GM19035 (cell line): ENCODE results near the gene CPN1.
"Not testable (repeated sequence)": the region's sequence is repeated elsewhere in the genome, so short reads cannot be mapped to it uniquely, and the experiment has no call there.

ENCODE experiments used
- ATAC-seq: cut with Tn5 transposase; IDR thresholded peaks from one replicate; pipeline ENCODE4 v1.9.1; 2021; ENCODE audit not compliant: unreplicated experiment

Gene CPN1

DNA sequence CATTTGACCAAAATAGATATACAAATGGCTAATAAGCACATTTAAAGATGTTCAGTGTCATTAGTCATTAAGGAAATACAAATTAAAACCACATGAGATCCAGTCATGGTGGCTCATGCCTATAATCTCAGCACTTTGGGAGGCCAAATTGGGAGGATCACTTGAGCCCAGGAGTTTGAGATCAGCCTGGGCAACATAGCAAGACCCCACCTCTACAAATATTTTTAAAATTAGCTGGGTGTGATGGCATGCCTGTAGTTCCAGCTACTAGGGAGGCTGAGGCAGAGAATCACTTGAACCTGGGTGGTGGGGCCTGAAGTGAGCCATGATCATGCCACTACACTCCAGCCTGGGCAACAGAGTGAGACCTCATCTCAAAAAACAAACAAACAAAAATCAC, 607 bp upstream of the CPN1 start:
- ATAC-seq, result not testable (repeated sequence)

DNA sequence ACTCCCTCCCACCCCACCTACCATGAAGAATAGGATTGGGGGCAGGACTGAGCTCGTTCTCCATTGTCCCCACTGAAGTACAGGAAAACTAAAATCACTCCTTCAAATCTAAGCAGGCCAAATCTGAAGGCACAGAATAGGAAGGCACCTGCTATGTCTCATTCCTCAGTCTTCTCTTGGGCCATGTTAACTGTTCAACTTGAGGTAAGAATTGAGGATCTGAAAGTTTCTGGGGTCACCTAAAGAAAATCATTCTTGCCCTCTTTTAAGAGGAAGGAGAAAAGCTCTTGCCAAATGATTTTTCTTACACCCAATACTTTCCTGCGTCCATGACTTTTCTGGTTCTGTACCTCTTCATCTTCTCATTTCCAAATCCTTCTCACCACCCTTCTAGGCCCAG, 4.9 kb downstream of the CPN1 start:
- ATAC-seq, result no peak

GRCh38 chr10:100075426-100076220, 6.0 kb downstream of the CPN1 start:
- no peak for ATAC-seq

DNA sequence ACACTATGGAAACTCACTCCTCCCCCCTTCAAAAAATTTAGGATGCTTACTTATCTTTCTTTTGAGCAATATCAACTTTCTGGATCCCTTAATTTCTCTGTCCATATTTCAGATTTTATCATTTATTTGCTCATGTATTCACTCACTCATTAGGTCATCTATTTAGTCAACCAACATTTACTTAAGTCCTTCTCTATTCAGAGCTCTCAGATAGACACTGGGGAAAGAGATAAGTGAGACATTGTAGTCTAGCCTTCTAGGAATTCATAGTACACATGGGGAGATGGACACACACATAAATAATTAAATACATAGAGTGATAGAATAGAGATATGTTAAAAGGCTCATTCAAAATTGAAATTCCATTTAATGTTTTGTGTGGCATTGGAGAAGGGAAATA, 9.2 kb downstream of the CPN1 start:
- no peak for ATAC-seq

- no peak for ATAC-seq
Measured at GRCh38 chr10:100071529-100071928, 10.1 kb downstream of the CPN1 start.

DNA sequence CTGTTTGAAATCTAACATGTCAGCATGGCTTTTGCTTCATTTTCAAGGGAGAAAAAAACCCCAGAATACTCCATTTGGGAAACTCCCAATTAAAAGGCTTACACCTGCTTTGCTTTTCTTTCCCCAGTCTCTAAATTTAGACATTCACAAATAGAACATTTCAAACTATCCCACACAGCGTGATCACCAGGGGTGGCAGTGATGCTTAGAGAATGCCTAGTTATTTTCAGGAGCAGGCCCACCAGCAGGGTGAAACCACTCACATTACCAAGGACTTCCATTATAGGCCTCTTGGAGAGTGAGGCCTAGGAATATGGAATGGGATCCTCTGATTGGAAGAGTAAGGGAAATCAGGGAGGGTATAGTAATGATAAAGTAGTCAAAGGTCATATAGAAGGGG, 14.2 kb downstream of the CPN1 start:
- no peak for ATAC-seq

GRCh38 chr10:100065084-100065660, 16.5 kb downstream of the CPN1 start:
- no peak for ATAC-seq

GRCh38 chr10:100061401-100061800, 20.3 kb downstream of the CPN1 start:
- no peak for ATAC-seq

DNA sequence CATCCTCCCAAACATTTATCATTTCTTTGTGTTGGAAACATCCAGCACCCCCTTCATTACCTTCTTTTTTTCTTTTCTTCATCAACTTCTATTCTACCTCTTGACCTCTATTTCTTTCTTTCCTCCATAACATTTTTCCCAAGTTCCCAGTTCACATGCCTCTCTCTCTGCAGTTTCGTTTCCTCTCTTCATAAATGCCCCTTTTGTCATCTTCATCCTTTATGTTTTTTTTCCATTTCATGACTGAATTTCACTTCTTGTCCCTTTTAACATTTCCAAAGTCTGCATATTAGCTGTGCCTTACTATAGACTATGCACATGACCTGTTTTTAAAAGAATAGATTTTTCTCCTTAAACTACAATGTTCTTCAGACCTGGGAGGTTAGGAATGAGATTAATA, 23.7 kb downstream of the CPN1 start:
- ATAC-seq, result no peak

DNA sequence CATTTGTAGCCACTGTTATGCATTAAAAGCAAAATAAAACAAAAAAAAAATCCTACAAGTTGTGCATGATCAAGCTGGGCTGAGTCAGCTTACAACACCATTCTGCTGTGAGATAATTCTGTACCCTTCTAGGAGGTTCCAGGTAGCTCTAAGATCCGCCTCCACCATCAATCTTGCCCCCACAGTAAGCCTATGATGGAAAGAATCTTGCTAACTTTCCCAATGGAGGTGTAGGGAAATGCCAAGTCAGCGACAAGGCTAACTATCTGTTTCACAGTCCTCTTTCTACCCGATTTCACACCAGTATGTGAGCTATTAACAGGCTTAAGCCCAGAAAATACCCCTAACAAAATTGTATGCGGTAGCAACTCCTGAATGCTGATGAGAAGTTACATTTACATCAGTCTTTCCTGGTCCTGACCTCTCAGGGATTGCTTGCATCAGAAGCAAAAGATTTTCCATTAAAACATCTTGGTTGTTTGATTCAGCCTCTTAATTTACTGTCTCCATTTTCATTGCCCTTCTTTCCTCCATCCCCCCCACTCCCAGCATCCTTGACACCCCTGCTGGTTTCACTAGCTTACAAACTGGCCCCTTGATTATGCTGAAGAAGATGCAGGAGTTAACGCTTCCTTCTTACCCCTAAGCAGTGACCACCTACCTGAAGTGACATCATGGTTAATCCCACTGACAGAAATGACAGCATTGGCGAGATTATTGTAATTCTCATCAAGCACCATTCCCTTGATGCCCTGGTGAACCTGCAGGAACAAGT, 27.8 kb downstream of the CPN1 start:
- ATAC-seq, result no peak

DNA sequence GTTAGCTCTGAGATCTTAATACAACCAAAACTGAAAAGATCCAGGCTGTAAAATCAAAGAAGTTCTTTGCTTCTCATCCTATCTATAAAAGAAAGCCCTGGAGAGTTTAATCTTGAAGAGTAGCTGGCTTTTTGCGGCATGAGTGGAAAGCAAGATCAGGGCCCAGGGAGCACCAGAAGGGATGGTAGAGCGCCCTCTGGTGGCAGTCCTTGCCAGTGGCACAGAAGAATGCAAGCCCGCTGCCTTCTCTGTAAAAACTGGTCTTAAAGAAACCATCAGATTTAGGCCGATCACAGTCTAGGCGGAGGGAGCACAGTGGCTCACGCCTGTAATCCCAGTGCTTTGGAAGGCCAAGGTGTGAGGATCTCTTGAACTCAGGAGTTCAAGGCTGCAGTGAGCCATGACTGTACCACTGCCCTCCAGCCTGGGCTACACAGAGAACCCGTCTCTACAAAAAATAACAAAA, 35.6 kb downstream of the CPN1 start:
- peak; percentile 84 for ATAC-seq

DNA sequence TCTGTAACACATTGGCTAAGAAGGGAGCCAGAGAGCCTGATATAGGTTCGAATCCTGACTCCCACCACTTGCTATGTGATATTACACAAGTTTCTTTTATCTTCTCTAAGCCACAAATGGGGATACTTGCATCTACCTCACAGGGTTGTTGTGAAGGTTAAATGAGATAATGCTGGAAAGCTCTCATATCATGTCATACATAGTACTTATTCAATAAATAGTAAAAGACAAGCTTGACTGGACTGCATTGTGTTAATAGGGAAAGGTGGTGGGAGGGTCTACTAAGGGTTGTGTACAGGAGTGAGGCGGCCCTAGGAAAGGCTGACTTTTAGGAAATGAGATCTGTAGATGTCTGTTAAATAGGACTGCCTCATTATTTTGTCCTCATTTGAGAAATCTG, 36.1 kb downstream of the CPN1 start:
- ATAC-seq, result no peak

DNA sequence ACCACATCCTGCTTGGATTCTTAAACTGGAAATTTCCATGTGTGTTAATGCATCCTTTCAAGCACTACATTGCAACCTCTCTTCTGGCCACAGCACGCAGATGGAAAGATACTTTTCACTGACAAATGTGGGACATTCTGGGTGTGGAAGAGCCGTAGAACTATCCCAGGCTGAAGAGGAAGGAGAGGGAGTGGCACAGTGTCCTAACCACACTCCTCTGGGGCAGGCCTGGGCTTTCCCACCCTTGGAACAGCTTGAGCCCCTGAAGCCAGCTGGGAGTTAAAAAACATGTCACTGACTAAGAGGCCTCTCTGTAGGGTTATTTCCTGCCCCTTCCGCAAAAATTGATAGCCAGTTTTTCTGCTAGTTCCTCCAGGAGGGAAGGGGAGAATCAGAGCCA, 37.9 kb downstream of the CPN1 start:
- ATAC-seq, result no peak

DNA sequence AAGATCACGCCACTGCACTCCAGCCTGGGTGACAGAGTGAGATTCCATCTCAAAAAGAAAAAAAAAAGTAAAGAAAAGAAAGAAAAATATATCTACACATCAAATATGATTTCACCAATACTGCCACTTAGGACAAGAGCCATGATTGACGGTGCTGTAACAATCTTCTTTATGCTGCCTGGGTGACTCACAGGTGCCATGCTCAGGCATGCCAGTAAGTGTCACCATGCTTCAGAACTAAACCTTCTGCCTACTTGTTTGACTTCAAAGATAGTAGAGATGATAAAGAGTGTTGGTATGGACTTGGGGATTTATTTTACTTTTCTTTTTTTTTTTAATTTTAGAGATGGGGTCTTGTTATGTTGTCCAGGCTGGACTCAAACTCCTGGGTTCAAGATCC, 38.3 kb downstream of the CPN1 start:
- ATAC-seq, result no peak

DNA sequence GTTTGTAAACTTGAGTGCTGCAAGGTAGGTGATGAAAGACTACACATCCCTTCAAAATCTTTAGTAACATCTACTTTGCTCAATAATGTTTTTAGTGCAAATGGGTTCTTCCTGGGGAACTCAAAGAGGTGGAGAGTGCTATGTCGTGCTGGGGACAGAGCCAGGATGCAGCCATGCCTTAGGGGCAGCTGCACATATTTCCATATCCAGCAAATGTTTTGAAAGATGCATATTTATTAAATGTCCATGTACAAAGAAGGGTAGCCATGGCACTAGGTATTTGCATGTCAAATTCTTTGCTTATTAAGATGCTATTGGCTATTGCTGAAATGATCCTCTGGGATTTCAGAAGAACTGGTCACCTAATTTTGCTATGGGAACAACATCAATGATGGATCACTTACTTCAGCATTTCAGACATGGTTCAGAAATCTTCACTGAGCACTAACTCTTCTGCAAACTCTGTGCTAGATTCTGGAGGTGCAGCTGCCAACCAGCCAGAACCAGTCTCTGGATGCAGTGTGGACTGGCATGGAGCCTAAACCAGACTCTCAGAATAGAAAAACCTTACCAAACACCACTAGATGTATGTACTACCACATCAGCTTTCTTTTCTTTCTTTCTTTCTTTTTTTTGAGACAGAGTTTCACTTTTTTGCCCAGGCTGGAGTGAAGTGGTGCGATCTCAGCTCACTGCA, 40.2 kb downstream of the CPN1 start:
- no peak for ATAC-seq

DNA sequence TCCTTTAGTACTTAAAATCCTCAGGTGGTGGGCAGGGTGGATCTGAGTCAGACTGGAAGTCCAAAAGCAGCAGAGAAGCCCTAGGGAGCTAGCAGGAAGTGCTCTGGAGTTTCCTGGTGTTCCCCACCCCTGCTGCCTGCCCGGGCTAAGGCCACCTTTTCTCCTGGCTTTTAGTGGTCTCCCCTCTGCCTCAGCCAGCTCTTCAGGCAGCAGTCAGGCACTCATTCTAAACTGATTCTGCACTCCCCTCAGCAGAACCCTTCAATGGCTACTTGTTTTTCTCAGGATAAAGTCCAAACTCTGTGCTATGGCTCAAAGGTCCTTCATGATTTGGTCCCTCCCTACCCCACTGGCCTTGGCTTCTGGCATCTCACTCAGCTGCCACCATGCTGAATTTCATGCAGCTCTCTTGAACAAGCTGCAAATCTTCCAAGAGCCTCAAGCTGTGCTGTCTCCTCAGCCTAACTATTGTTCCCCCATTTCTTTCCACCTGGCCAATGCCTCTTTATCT, 43.1 kb downstream of the CPN1 start:
- ATAC-seq, result no peak

- no peak for ATAC-seq
Measured at GRCh38 chr10:100037758-100038315, 43.8 kb downstream of the CPN1 start.

DNA sequence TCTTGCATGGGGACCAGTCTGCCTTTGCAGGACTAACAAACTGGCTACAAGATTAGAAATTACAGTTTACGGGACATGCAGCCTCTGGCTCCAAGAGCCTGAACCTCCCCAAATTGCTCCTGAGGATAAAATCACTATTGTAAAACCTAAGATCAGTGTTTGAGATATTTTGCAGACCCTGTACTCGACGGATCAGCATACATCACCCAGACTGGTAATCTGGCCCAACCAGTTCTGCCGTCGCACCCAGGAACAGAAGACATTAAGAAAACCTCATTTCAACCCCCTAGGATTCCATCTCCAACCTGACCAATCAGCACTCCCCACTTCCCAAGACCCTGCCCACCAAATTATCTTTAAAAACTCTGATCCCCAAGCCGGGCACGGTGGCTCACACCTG, 44.8 kb downstream of the CPN1 start:
- ATAC-seq, result no peak

GRCh38 chr10:100033766-100034418, 47.8 kb downstream of the CPN1 start:
- ATAC-seq, result peak; percentile 55

- ATAC-seq, result no peak
Measured at GRCh38 chr10:100027416-100027815, 54.3 kb downstream of the CPN1 start.
